ENCODE data around the gene AKAP13. TPM values are rescaled to one million over a fixed set of nuclear protein-coding genes. Genes with fewer than 3 reads are reported as not detected.

Gene AKAP13
- total and polyA plus RNA-seq, 2 donors (not counting 1 experiment from before 2014, with no cell fraction given): 73.8 to 358 TPM

- ChIA-PET CTCF (no interaction called here), POLR2A (no interaction called here)
- Mint-ChIP-seq H3K27ac (no peak overlapping the region), H3K9me3 (ENCODE audit: insufficient read depth) (no peaks in the 10 kb centered on the region), H3K27me3 (no peaks in the 10 kb centered on the region), H3K4me1 (peaks cover 7% of the 10 kb centered on the region), H3K4me3 (no peak overlapping the region)
- H3K4me2 ChIP-seq (replicated peaks; ENCODE audit: low read depth, low read length, poor library complexity, severe bottlenecking): no peak overlapping the region
- TF ChIP-seq CTCF (IDR thresholded peaks at IDR 0.05) (no peak), EZH2 (IDR thresholded peaks at IDR 0.05; ENCODE audit: borderline replicate concordance, insufficient read depth, low read depth, low read length, poor library complexity, severe bottlenecking) (no peak)
- peaks cover 13% of the 10 kb centered on the region for H4K20me1 ChIP-seq (ENCODE audit: control insufficient read depth, insufficient read depth, low read length, poor library complexity, severe bottlenecking)
- WGBS (ENCODE audit: insufficient coverage): no CpG with 5 or more reads among the region's 3 CpGs
- no peak overlapping the region for H3K4me3 ChIP-seq (ENCODE audit: control extremely low read depth in 1 of 5, extremely low read depth in 1 of 5, insufficient read depth in 1 of 5, low read depth in 2 of 5, low read length in 4 of 5)
- no peak overlapping the region for H2AFZ ChIP-seq (ENCODE audit: insufficient read depth, low read depth, low read length, poor library complexity, severe bottlenecking)
- H3K36me3 ChIP-seq (replicated peaks in 1 of 2; ENCODE audit: control extremely low read depth in 1 of 2, control insufficient read depth in 1 of 2, extremely low read depth in 1 of 2, insufficient read depth in 2 of 2, low read length in 1 of 2): peaks cover 0 to 14% of the 10 kb centered on the region in 2 experiments
- intact Hi-C loops (cut with micrococcal nuclease): no loop called here
- no peaks in the 10 kb centered on the region for H3K9me3 ChIP-seq (ENCODE audit: control extremely low read depth in 1 of 3, control insufficient read depth in 2 of 3, insufficient read depth in 1 of 3, low read length in 2 of 3)
- H3K9ac ChIP-seq (ENCODE audit: low read length): no peak overlapping the region
- H3K4me1 ChIP-seq (ENCODE audit: control insufficient read depth in 2 of 2, insufficient read depth in 2 of 2, low read length in 2 of 2): no peaks in the 10 kb centered on the region
- no peak overlapping the region for H3K27ac ChIP-seq (ENCODE audit: low read length in 2 of 2)
- DNase-seq (no peak), ATAC-seq (ENCODE audit: low read depth) (no peak)
- no peaks in the 10 kb centered on the region for H3K27me3 ChIP-seq (replicated peaks in 1 of 4; ENCODE audit: control extremely low read depth in 1 of 4, control insufficient read depth in 3 of 4, insufficient read depth in 4 of 4, low read length in 3 of 4)
- peaks cover 44% of the 10 kb centered on the region for H3K79me2 ChIP-seq (ENCODE audit: control insufficient read depth, insufficient read depth, low read length)
These were observed 182.9 kb downstream of the AKAP13 start for GRCh38 chr15:85563328-85563727.

GRCh38 chr15:85563731-85564130 lies 183.3 kb downstream of the AKAP13 start:
- no peak for TF ChIP-seq CTCF (IDR thresholded peaks at IDR 0.05)
- TF ChIP-seq EZH2 (IDR thresholded peaks at IDR 0.05; ENCODE audit: borderline replicate concordance, insufficient read depth, low read depth, low read length, poor library complexity, severe bottlenecking): no peak
- H3K4me3 Mint-ChIP-seq: no peak overlapping the region
- no peaks in the 10 kb centered on the region for H3K27me3 Mint-ChIP-seq
- Histone ChIP-seq H3K4me1 (ENCODE audit: control insufficient read depth in 2 of 2, insufficient read depth in 2 of 2, low read length in 2 of 2) (no peaks in the 10 kb centered on the region), H3K9ac (ENCODE audit: low read length) (no peak overlapping the region), H3K4me2 (replicated peaks; ENCODE audit: low read depth, low read length, poor library complexity, severe bottlenecking) (no peak overlapping the region), H4K20me1 (ENCODE audit: control insufficient read depth, insufficient read depth, low read length, poor library complexity, severe bottlenecking) (peaks cover 17% of the 10 kb centered on the region), H3K27me3 (replicated peaks in 1 of 4; ENCODE audit: control extremely low read depth in 1 of 4, control insufficient read depth in 3 of 4, insufficient read depth in 4 of 4, low read length in 3 of 4) (no peaks in the 10 kb centered on the region), H3K36me3 (replicated peaks in 1 of 2; ENCODE audit: control extremely low read depth in 1 of 2, control insufficient read depth in 1 of 2, extremely low read depth in 1 of 2, insufficient read depth in 2 of 2, low read length in 1 of 2) (peaks cover 0 to 10% of the 10 kb centered on the region in 2 experiments), H3K4me3 (ENCODE audit: control extremely low read depth in 1 of 5, extremely low read depth in 1 of 5, insufficient read depth in 1 of 5, low read depth in 2 of 5, low read length in 4 of 5) (no peak overlapping the region), H3K27ac (ENCODE audit: low read length in 2 of 2) (no peak overlapping the region), H3K9me3 (ENCODE audit: control extremely low read depth in 1 of 3, control insufficient read depth in 2 of 3, insufficient read depth in 1 of 3, low read length in 2 of 3) (no peaks in the 10 kb centered on the region), H3K79me2 (ENCODE audit: control insufficient read depth, insufficient read depth, low read length) (peaks cover 47% of the 10 kb centered on the region), H2AFZ (ENCODE audit: insufficient read depth, low read depth, low read length, poor library complexity, severe bottlenecking) (no peak overlapping the region)
- DNase-seq (no peak), ATAC-seq (ENCODE audit: low read depth) (no peak)
- H3K27ac Mint-ChIP-seq: no peak overlapping the region
- intact Hi-C loops (cut with micrococcal nuclease): no loop called here
- WGBS (ENCODE audit: insufficient coverage): no CpG with 5 or more reads among the region's 1 CpG
- ChIA-PET CTCF (no interaction called here), POLR2A (no interaction called here)
- no peaks in the 10 kb centered on the region for H3K9me3 Mint-ChIP-seq (ENCODE audit: insufficient read depth)
- H3K4me1 Mint-ChIP-seq: peaks cover 8% of the 10 kb centered on the region

Data from B cell (primary cell).